HEK293 (cell line): Measurements from ENCODE around the gene POC5.

Experiments used
- CTCF ChIA-PET: fragments of 350-600 bp; formaldehyde crosslinking; extraction: SDS; loops from one replicate; lab custom pipeline; 2021; ENCODE audit warnings: antibody characterized with exemption; lab: Yijun Ruan, JAX
- POLR2A ChIA-PET: fragments of 300-600 bp; formaldehyde crosslinking; extraction: SDS; loops from one replicate; lab custom pipeline; 2020; ENCODE audit warnings: antibody characterized with exemption, inconsistent platforms; lab: Yijun Ruan, JAX
- H3K27ac ChIP-seq: fragments of 200-500 bp; sonication (Bioruptor generic); 2 replicates; pipeline ENCODE4 v1.5.1; 2014; ENCODE audit warnings: low read depth, low read length, control low read depth, inconsistent platforms; ENCODE audit errors: extremely low read depth
- H3K36me3 ChIP-seq, 2 experiments: fragments of 200-500 bp in 1 of 2; sonication (Bioruptor generic) in 1 of 2; 1 replicate in 1 of 2; 2 replicates in 1 of 2; pipeline ENCODE4 v1.5.1; 2014 to 2017; ENCODE audit warnings: inconsistent platforms in 2 of 2, low read length in 2 of 2; ENCODE audit not compliant: control insufficient read depth in 2 of 2, insufficient read depth in 1 of 2
- H3K4me1 ChIP-seq: fragments of 200-500 bp; sonication (Bioruptor generic); 2 replicates; pipeline ENCODE4 v1.5.1; 2014; ENCODE audit warnings: mild to moderate bottlenecking, low read length, inconsistent platforms; ENCODE audit not compliant: control insufficient read depth, insufficient read depth
- H3K4me3 ChIP-seq: 2 replicates; pipeline ENCODE4 v1.5.1; 2011; ENCODE audit warnings: low read depth, mild to moderate bottlenecking, control low read depth, low read length, moderate library complexity
- H3K9me3 ChIP-seq: fragments of 200-500 bp; sonication (Bioruptor generic); 2 replicates; pipeline ENCODE4 v1.5.1; 2014; ENCODE audit warnings: low read depth, low read length, inconsistent platforms; ENCODE audit not compliant: control insufficient read depth, insufficient read depth
- GFI1B ChIP-seq: fragments of 450-650 bp; formaldehyde crosslinking; IDR thresholded peaks from 2 replicates; pipeline ENCODE4 v1.5.1; 2016; ENCODE audit warnings: missing biosample characterization, missing genetic modification characterization
- GLIS1 ChIP-seq: fragments of 450-650 bp; formaldehyde crosslinking; IDR thresholded peaks from 2 replicates; pipeline ENCODE4 v1.5.1; 2016; ENCODE audit warnings: missing biosample characterization, missing genetic modification characterization
- KLF9 ChIP-seq: fragments of 450-650 bp; formaldehyde crosslinking; IDR thresholded peaks from 2 replicates; pipeline ENCODE4 v1.5.1; 2016; ENCODE audit warnings: missing biosample characterization, missing genetic modification characterization, low read depth
- MEIS1 ChIP-seq: sonication (generic); formaldehyde crosslinking; IDR thresholded peaks from 2 replicates; pipeline ENCODE4 v1.8.1; 2022; ENCODE audit warnings: missing genetic modification reagents, mild to moderate bottlenecking, borderline replicate concordance
- TCF7L2 ChIP-seq: IDR thresholded peaks from 2 replicates; pipeline ENCODE4 v1.6.1; 2011; ENCODE audit warnings: low read depth, mild to moderate bottlenecking, inconsistent platforms, low read length, moderate library complexity, borderline replicate concordance
- WT1 ChIP-seq: fragments of 450-650 bp; formaldehyde crosslinking; IDR thresholded peaks from 2 replicates; pipeline ENCODE4 v1.5.1; 2016; ENCODE audit warnings: missing biosample characterization, missing genetic modification characterization
- ZBTB17 ChIP-seq: fragments of 450-650 bp; formaldehyde crosslinking; IDR thresholded peaks from 2 replicates; pipeline ENCODE4 v1.5.1; 2016; ENCODE audit warnings: missing biosample characterization, missing genetic modification characterization
- ZBTB21 ChIP-seq: fragments of 450-650 bp; formaldehyde crosslinking; IDR thresholded peaks from 2 replicates; pipeline ENCODE4 v1.5.1; 2017; ENCODE audit warnings: missing biosample characterization, missing genetic modification characterization
- ZBTB8A ChIP-seq: fragments of 450-650 bp; formaldehyde crosslinking; IDR thresholded peaks from 2 replicates; pipeline ENCODE4 v1.5.1; 2016; ENCODE audit warnings: missing biosample characterization, missing genetic modification characterization
- ZIC2 ChIP-seq: fragments of 450-650 bp; formaldehyde crosslinking; IDR thresholded peaks from 2 replicates; pipeline ENCODE4 v1.5.1; 2016; ENCODE audit warnings: missing biosample characterization, missing genetic modification characterization
- ZNF174 ChIP-seq: fragments of 450-650 bp; formaldehyde crosslinking; IDR thresholded peaks from 2 replicates; pipeline ENCODE4 v1.5.0; 2017; ENCODE audit warnings: missing biosample characterization, mild to moderate bottlenecking, missing genetic modification characterization
- ZNF2 ChIP-seq: fragments of 450-650 bp; formaldehyde crosslinking; IDR thresholded peaks from 2 replicates; pipeline ENCODE4 v1.5.1; 2016; ENCODE audit warnings: missing biosample characterization, missing genetic modification characterization
- ZNF335 ChIP-seq: fragments of 450-650 bp; formaldehyde crosslinking; conservative IDR thresholded peaks from 2 replicates; pipeline ENCODE4 v1.5.1; 2016; ENCODE audit warnings: missing biosample characterization, missing genetic modification characterization
- ZNF416 ChIP-seq: fragments of 450-650 bp; formaldehyde crosslinking; IDR thresholded peaks from 2 replicates; pipeline ENCODE4 v1.5.1; 2016; ENCODE audit warnings: missing biosample characterization, missing genetic modification characterization
- ZNF776 ChIP-seq: fragments of 450-650 bp; formaldehyde crosslinking; IDR thresholded peaks from 2 replicates; pipeline ENCODE4 v1.5.0; 2017; ENCODE audit warnings: missing biosample characterization, missing genetic modification characterization, borderline replicate concordance
- ZNF777 ChIP-seq: fragments of 450-650 bp; formaldehyde crosslinking; IDR thresholded peaks from 2 replicates; pipeline ENCODE4 v1.5.1; 2017; ENCODE audit warnings: missing biosample characterization, missing genetic modification characterization, borderline replicate concordance
- ZSCAN30 ChIP-seq: fragments of 450-650 bp; IDR thresholded peaks from 2 replicates; pipeline ENCODE4 v1.5.1; 2018; ENCODE audit warnings: missing biosample characterization, mild to moderate bottlenecking, missing genetic modification characterization, moderate library complexity
- TF ChIP-seq, protein P1 (sequence below): fragments of 450-650 bp; formaldehyde crosslinking; IDR thresholded peaks from 2 replicates; pipeline ENCODE4 v1.5.1; 2016; ENCODE audit warnings: missing biosample characterization, missing genetic modification characterization
- TF ChIP-seq, protein P2 (sequence below): fragments of 450-650 bp; formaldehyde crosslinking; IDR thresholded peaks from 2 replicates; pipeline ENCODE4 v1.5.0; 2017; ENCODE audit warnings: missing biosample characterization, missing genetic modification characterization, borderline replicate concordance
- TF ChIP-seq, protein P3 (sequence below): fragments of 450-650 bp; formaldehyde crosslinking; IDR thresholded peaks from 2 replicates; pipeline ENCODE4 v1.5.1; 2017; ENCODE audit warnings: missing biosample characterization, missing genetic modification characterization
- TF ChIP-seq, protein P4 (sequence below): fragments of 450-650 bp; formaldehyde crosslinking; IDR thresholded peaks from 2 replicates; pipeline ENCODE4 v1.5.1; 2016; ENCODE audit warnings: missing biosample characterization, missing genetic modification characterization
- TF ChIP-seq, protein P5 (sequence below): fragments of 450-650 bp; formaldehyde crosslinking; IDR thresholded peaks from 2 replicates; pipeline ENCODE4 v1.5.1; 2016; ENCODE audit warnings: missing biosample characterization, missing genetic modification characterization

The POC5 gene

DNA sequence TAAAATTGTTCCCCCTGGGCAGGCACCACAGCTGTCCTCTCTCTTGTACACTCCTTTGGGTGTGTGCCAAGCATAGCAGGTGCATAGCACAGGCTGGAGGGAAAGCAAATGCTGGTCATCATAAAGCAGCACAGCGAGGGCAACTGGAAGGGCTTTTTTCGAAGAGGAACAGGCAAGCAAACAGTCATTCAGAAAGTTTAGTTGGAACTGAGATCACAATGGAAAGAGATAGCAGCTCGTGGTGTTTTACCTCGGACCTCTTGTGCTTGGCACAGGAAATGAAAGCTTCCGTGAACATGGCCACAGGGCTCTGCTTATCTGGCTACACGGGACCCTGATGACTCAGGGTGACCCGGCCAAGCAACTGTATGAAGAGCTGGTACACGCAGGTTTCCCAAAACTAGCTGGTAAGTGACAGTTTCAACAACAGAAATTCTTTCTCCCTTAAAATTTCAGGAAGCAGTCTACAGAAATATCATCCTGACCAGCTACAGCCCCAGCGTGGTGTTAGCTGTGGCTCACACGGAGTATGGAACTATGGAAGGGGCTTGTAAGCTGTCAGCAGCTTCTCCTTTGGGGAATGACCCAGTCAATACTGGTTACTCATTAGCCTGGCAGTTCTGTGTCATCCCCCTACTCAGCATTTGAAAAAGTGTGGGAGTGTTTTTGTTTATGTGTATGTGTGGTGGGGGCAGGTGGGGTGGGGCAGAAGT, 48.1 kb downstream of the POC5 start (continued):
- TF ChIP-seq, protein P1, sequence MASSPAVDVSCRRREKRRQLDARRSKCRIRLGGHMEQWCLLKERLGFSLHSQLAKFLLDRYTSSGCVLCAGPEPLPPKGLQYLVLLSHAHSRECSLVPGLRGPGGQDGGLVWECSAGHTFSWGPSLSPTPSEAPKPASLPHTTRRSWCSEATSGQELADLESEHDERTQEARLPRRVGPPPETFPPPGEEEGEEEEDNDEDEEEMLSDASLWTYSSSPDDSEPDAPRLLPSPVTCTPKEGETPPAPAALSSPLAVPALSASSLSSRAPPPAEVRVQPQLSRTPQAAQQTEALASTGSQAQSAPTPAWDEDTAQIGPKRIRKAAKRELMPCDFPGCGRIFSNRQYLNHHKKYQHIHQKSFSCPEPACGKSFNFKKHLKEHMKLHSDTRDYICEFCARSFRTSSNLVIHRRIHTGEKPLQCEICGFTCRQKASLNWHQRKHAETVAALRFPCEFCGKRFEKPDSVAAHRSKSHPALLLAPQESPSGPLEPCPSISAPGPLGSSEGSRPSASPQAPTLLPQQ (tag by site-specific recombination): 0 out of 2 replicates have a peak, but pooled peaks have one; percentile 20
- TF ChIP-seq ZNF416 (tag by site-specific recombination) (no peak), ZNF335 (tag by site-specific recombination) (peak; percentile 48), ZBTB17 (tag by site-specific recombination) (no peak), ZNF2 (tag by site-specific recombination) (no peak), MEIS1 (CRISPR knock-in tag) (no peak)
- TF ChIP-seq, protein P2, sequence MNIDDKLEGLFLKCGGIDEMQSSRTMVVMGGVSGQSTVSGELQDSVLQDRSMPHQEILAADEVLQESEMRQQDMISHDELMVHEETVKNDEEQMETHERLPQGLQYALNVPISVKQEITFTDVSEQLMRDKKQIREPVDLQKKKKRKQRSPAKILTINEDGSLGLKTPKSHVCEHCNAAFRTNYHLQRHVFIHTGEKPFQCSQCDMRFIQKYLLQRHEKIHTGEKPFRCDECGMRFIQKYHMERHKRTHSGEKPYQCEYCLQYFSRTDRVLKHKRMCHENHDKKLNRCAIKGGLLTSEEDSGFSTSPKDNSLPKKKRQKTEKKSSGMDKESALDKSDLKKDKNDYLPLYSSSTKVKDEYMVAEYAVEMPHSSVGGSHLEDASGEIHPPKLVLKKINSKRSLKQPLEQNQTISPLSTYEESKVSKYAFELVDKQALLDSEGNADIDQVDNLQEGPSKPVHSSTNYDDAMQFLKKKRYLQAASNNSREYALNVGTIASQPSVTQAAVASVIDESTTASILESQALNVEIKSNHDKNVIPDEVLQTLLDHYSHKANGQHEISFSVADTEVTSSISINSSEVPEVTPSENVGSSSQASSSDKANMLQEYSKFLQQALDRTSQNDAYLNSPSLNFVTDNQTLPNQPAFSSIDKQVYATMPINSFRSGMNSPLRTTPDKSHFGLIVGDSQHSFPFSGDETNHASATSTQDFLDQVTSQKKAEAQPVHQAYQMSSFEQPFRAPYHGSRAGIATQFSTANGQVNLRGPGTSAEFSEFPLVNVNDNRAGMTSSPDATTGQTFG (tag by site-specific recombination): no peak
- TF ChIP-seq, protein P3, sequence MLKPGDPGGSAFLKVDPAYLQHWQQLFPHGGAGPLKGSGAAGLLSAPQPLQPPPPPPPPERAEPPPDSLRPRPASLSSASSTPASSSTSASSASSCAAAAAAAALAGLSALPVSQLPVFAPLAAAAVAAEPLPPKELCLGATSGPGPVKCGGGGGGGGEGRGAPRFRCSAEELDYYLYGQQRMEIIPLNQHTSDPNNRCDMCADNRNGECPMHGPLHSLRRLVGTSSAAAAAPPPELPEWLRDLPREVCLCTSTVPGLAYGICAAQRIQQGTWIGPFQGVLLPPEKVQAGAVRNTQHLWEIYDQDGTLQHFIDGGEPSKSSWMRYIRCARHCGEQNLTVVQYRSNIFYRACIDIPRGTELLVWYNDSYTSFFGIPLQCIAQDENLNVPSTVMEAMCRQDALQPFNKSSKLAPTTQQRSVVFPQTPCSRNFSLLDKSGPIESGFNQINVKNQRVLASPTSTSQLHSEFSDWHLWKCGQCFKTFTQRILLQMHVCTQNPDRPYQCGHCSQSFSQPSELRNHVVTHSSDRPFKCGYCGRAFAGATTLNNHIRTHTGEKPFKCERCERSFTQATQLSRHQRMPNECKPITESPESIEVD (tag by site-specific recombination): no peak
- TF ChIP-seq, protein P4, sequence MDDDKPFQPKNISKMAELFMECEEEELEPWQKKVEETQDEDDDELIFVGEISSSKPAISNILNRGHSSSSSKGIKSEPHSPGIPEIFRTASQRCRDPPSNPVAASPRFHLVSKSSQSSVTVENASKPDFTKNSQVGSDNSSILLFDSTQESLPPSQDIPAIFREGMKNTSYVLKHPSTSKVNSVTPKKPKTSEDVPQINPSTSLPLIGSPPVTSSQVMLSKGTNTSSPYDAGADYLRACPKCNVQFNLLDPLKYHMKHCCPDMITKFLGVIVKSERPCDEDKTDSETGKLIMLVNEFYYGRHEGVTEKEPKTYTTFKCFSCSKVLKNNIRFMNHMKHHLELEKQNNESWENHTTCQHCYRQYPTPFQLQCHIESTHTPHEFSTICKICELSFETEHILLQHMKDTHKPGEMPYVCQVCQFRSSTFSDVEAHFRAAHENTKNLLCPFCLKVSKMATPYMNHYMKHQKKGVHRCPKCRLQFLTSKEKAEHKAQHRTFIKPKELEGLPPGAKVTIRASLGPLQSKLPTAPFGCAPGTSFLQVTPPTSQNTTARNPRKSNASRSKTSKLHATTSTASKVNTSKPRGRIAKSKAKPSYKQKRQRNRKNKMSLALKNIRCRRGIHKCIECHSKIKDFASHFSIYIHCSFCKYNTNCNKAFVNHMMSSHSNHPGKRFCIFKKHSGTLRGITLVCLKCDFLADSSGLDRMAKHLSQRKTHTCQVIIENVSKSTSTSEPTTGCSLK (tag by site-specific recombination): no peak

DNA sequence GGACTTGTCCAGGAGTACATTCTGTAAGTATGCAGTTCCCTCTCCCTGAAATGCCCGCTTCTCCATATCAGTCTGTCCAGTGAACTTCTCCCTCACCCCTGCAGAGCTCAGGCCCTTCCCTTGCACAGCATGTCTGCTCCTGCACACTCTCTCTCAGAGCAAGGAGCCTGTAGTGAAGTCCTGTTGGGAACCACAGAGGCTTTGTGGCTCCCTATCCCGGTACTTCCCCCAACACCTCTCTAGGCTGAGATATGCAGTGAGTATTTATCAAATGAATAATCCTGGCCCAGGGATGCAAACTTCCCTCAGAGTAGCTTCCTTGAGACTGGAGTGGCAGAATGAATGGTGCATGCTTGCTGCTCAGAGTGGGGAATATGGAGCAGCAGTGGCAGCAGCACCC, 48.8 kb downstream of the POC5 start:
- Histone ChIP-seq H3K27ac (no peak overlapping the region), H3K4me3 (no peak overlapping the region), H3K9me3 (no peaks in the 10 kb centered on the region), H3K36me3 (peaks cover 1 to 12% of the 10 kb centered on the region in 2 experiments), H3K4me1 (peaks cover 7% of the 10 kb centered on the region)
- TF ChIP-seq ZIC2 (tag by site-specific recombination) (peak; percentile 32; the same call in 1 of the 2 replicates), ZNF776 (tag by site-specific recombination) (no peak)
- TF ChIP-seq, protein P5, sequence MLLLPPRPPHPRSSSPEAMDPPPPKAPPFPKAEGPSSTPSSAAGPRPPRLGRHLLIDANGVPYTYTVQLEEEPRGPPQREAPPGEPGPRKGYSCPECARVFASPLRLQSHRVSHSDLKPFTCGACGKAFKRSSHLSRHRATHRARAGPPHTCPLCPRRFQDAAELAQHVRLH (tag by site-specific recombination): no peak
- ChIA-PET POLR2A (interaction anchor here (0.5 to 1.9 kb wide), 3 partner anchors 49 to 332 kb away, joined by 3 to 7 read pairs (median 5); partner anchors contain the start of genes HMGCR and POC5), CTCF (no interaction called here)

DNA sequence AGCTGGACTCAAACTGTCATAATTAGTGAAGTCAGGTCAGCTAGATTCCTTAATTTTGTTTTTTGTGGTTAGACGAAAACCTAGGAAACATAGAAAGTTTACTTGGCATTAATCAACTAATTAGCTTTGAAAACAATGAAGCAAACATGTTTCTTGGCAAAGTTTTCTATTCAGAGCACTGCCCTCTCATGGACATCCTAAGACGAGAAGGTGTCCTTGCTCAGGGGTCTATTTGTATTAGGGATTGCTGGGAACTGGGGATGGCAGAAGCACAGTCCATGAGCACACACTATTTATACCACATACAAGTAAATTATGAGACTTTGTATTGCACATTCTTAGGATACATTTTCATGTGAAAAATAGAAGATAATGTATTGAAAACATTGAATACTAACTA, 49.7 kb downstream of the POC5 start:
- CTCF ChIA-PET: interaction anchor here (0.9 kb wide), 1 partner anchor 291 kb away, joined by 3 read pairs; no protein-coding TSS in a partner anchor
- POLR2A ChIA-PET: no interaction called here
- Histone ChIP-seq H3K36me3 (peaks cover 0 to 5% of the 10 kb centered on the region in 2 experiments; a peak in 1 of 3 replicates), H3K9me3 (no peaks in the 10 kb centered on the region), H3K27ac (no peak overlapping the region), H3K4me1 (peaks cover 7% of the 10 kb centered on the region), H3K4me3 (no peak overlapping the region)
- TF ChIP-seq WT1 (tag by site-specific recombination) (no peak), GLIS1 (no peak), ZNF777 (tag by site-specific recombination) (no peak), ZBTB21 (tag by site-specific recombination) (no peak), GFI1B (tag by site-specific recombination) (no peak), ZBTB8A (no peak), ZSCAN30 (tag by site-specific recombination) (no peak), KLF9 (tag by site-specific recombination) (no peak), ZNF174 (no peak), TCF7L2 (no peak)
